ENCODE data around the gene GPC5. TPM values are rescaled to one million over a fixed set of nuclear protein-coding genes. Genes with fewer than 3 reads are reported as not detected.

GPC5 gene
- polyA plus RNA-seq, 1 experiment, result not detected

GRCh38 chr13:91357613-91358386 lies 40.6 kb upstream of the GPC5 start:
- no peak for DNase-seq (ENCODE audit: low read depth)
- no peaks in the 10 kb centered on the region; the same call in 1 of the 2 replicates for H3K36me3 ChIP-seq (ENCODE audit: control insufficient read depth, insufficient read depth, low read length)
- H3K4me3 ChIP-seq (ENCODE audit: low read depth, low read length), result no peak overlapping the region
- CTCF ChIA-PET, result interaction anchor here (1.0 kb wide), 1 partner anchor 11 kb away, joined by 4 read pairs; no protein-coding TSS in a partner anchor
- POLR2A ChIA-PET, result no interaction called here
- TF ChIP-seq CTCF (IDR thresholded peaks at IDR 0.05; ENCODE audit: insufficient read depth, low read depth, low read length), result no peak
- no peaks in the 10 kb centered on the region for H3K27me3 ChIP-seq (ENCODE audit: control insufficient read depth, insufficient read depth, low read length)

DNA sequence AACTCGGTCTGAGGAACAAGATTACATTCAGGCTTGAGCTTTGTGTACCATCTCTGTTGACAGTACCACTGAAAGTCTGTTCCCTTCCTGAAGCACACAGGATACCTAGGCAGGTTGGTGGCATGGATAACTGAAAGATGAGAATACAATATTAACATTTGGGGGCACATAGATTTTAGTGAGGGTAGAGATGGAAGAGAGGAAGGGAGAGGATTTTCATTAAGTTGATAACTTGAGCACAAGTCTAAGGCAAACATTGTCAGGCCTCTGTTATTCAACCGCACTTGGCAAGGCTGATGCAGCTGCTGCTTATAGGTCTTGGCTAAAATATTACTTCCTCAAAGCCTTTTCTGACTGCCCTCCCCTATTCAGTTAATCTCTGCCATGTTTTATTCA lies 40.0 kb upstream of the GPC5 start:
- Histone ChIP-seq H3K4me3 (ENCODE audit: low read depth, low read length) (no peak overlapping the region), H3K36me3 (ENCODE audit: control insufficient read depth, insufficient read depth, low read length) (no peaks in the 10 kb centered on the region; the same call in 1 of the 2 replicates), H3K27me3 (ENCODE audit: control insufficient read depth, insufficient read depth, low read length) (no peaks in the 10 kb centered on the region)
- ChIA-PET POLR2A (no interaction called here), CTCF (interaction anchor here (1.5 kb wide), 1 partner anchor 9 kb away, joined by 5 read pairs; no protein-coding TSS in a partner anchor)
- DNase-seq (ENCODE audit: low read depth), result no peak
- TF ChIP-seq CTCF (IDR thresholded peaks at IDR 0.05; ENCODE audit: insufficient read depth, low read depth, low read length), result no peak

- no peak overlapping the region for H3K4me3 ChIP-seq (ENCODE audit: low read depth, low read length)
- no peak for TF ChIP-seq CTCF (IDR thresholded peaks at IDR 0.05; ENCODE audit: insufficient read depth, low read depth, low read length)
- CTCF ChIA-PET, result interaction anchor here (0.7 to 1.5 kb wide), 2 partner anchors 10 to 48 kb away, joined by 3 to 5 read pairs; no protein-coding TSS in a partner anchor
- POLR2A ChIA-PET, result no interaction called here
- no peaks in the 10 kb centered on the region; the same call in 1 of the 2 replicates for H3K36me3 ChIP-seq (ENCODE audit: control insufficient read depth, insufficient read depth, low read length)
- H3K27me3 ChIP-seq (ENCODE audit: control insufficient read depth, insufficient read depth, low read length), result no peaks in the 10 kb centered on the region
- no peak for DNase-seq (ENCODE audit: low read depth)
Measured at GRCh38 chr13:91359111-91359510, 39.3 kb upstream of the GPC5 start.

DNA sequence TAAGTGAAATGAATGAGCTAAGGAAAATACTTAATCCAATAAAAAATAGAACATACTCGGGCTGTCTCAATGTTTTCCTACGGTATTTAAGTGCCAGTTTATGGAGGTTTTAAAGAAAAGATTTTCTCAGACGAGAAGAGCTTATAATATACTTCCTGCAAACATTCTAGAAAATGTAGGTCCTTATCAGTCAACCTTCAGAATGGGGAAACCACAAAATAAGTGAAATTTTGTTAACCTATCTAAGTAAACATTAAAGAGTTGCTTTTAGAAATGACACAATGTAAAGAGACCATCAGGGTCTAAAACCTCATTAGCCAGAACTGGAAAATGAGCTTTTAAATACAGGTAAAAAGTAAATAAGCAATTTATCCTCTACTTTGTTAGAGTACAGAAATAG lies 38.8 kb upstream of the GPC5 start:
- ChIA-PET POLR2A (no interaction called here), CTCF (interaction anchor here (0.7 to 1.5 kb wide), 2 partner anchors 10 to 47 kb away, joined by 3 to 5 read pairs; no protein-coding TSS in a partner anchor)
- no peak for TF ChIP-seq CTCF (IDR thresholded peaks at IDR 0.05; ENCODE audit: insufficient read depth, low read depth, low read length)
- Histone ChIP-seq H3K27me3 (ENCODE audit: control insufficient read depth, insufficient read depth, low read length) (no peaks in the 10 kb centered on the region), H3K36me3 (ENCODE audit: control insufficient read depth, insufficient read depth, low read length) (no peaks in the 10 kb centered on the region; the same call in 1 of the 2 replicates), H3K4me3 (ENCODE audit: low read depth, low read length) (no peak overlapping the region)
- no peak for DNase-seq (ENCODE audit: low read depth)

DNA sequence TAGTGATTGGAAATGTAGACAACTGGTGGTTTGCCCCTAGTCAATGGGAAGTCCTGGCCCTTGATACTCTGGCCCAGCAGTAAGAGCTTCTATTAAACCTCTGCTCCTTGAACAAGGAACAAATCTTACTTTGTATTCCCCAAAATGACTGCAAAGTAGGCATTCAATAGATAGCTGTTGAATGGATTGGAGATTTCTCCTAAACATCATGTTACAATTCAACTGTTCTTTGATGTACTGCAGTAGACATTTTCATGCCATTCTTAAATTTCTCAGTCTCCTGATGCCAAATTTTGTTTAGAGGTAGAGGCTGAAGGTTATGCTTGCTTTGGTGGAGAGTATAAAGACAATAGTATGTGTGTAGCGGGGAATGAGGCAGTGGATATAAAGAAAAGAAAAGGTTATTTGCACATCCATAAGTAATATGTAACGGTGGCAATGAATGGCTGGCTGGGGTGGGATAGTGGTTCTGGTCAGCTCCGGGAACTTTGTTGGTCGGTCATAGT lies 38.1 kb upstream of the GPC5 start:
- no peak overlapping the region for H3K4me3 ChIP-seq (ENCODE audit: low read depth, low read length)
- no peak for DNase-seq (ENCODE audit: low read depth)
- no peak for TF ChIP-seq CTCF (IDR thresholded peaks at IDR 0.05; ENCODE audit: insufficient read depth, low read depth, low read length)
- no peaks in the 10 kb centered on the region for H3K27me3 ChIP-seq (ENCODE audit: control insufficient read depth, insufficient read depth, low read length)
- ChIA-PET CTCF (no interaction called here), POLR2A (no interaction called here)
- no peaks in the 10 kb centered on the region; the same call in 1 of the 2 replicates for H3K36me3 ChIP-seq (ENCODE audit: control insufficient read depth, insufficient read depth, low read length)
